ENCODE data around the gene IL12B.

Gene IL12B

GRCh38 chr5:159331093-159331973, 1.0 kb upstream of the IL12B start:
- TF ChIP-seq, protein P1, sequence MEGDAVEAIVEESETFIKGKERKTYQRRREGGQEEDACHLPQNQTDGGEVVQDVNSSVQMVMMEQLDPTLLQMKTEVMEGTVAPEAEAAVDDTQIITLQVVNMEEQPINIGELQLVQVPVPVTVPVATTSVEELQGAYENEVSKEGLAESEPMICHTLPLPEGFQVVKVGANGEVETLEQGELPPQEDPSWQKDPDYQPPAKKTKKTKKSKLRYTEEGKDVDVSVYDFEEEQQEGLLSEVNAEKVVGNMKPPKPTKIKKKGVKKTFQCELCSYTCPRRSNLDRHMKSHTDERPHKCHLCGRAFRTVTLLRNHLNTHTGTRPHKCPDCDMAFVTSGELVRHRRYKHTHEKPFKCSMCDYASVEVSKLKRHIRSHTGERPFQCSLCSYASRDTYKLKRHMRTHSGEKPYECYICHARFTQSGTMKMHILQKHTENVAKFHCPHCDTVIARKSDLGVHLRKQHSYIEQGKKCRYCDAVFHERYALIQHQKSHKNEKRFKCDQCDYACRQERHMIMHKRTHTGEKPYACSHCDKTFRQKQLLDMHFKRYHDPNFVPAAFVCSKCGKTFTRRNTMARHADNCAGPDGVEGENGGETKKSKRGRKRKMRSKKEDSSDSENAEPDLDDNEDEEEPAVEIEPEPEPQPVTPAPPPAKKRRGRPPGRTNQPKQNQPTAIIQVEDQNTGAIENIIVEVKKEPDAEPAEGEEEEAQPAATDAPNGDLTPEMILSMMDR (IDR thresholded peaks at IDR 0.05; ENCODE audit: control insufficient read depth, extremely low read depth, insufficient read depth), result peak; percentile 71
- no peak overlapping the region for H3K4me3 ChIP-seq (ENCODE audit: low read depth, low read length)
- no peak for DNase-seq (ENCODE audit: low read depth)

- H3K4me3 ChIP-seq (ENCODE audit: low read depth, low read length), result no peak overlapping the region
- DNase-seq (ENCODE audit: low read depth), result no peak
- TF ChIP-seq, protein P1 (IDR thresholded peaks at IDR 0.05; ENCODE audit: control insufficient read depth, extremely low read depth, insufficient read depth), result no peak
Observed at GRCh38 chr5:159324986-159325385, 5.3 kb downstream of the IL12B start.

GRCh38 chr5:159324102-159324755, 6.1 kb downstream of the IL12B start:
- TF ChIP-seq, protein P1 (IDR thresholded peaks at IDR 0.05; ENCODE audit: control insufficient read depth, extremely low read depth, insufficient read depth), result no peak
- no peak overlapping the region for H3K4me3 ChIP-seq (ENCODE audit: low read depth, low read length)
- no peak for DNase-seq (ENCODE audit: low read depth)

DNA sequence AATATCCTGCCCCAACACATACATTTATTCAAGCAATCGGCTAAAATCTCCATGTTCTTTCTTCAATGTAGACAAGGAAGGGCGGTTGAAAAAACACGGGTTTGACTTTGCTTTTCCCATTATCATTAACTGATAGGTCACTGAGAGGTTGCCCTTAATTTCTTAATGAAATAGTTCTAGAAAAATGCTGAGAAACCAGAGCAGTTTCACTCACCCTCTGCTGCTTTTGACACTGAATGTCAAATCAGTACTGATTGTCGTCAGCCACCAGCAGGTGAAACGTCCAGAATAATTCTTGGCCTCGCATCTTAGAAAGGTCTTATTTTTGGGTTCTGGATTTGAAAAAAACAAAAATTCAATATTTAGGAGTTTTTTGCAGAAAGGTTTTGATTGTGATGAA, 8.1 kb downstream of the IL12B start:
- DNase-seq (ENCODE audit: low read depth), result no peak
- TF ChIP-seq, protein P1 (IDR thresholded peaks at IDR 0.05; ENCODE audit: control insufficient read depth, extremely low read depth, insufficient read depth), result no peak

DNA sequence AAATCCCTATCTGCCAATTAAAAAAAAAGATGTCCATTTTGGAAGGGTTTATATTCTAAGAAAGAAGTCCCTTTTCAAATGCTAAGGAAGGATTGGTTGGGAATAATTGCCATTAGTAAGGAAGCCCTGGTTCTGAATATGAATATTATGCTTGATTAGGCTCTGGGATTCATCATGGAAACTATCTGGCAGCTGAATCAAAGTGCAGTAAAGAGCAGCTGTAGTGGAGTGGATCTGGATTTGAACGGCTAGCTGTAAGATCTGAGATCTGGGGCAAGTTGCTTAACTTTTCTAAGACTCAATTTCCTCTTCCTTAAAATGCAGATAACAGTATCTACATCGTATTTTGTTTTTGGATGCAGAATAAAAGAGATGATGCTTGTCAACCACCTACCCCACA, 10.5 kb downstream of the IL12B start:
- no peak overlapping the region for H3K4me3 ChIP-seq (ENCODE audit: low read depth, low read length)
- DNase-seq (ENCODE audit: low read depth), result no peak
- TF ChIP-seq, protein P1 (IDR thresholded peaks at IDR 0.05; ENCODE audit: control insufficient read depth, extremely low read depth, insufficient read depth), result no peak

More for the DNA sequence above, 8.1 kb downstream of the IL12B start:
- no peak overlapping the region for H3K4me3 ChIP-seq (ENCODE audit: low read depth, low read length)

DNA sequence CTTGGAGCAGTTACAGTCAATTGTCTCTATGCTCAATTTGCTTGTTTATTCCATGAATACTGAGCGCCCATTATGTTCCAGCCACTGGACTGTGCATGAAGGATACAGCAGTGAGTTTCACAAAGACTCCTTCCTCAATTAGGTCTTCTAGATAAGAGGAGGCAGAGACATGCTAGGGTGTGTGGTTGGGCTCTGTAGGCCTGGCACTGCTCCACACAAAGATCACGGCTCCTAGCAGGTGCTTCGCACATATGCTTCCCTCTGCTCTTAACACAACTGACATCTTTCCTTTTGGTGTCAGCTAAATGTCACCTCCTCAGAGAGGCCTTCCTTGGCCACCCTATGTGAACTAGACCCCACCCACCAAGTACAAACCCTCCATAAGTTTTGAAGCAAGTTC, 10.9 kb downstream of the IL12B start:
- no peak for DNase-seq (ENCODE audit: low read depth)
- TF ChIP-seq, protein P1 (IDR thresholded peaks at IDR 0.05; ENCODE audit: control insufficient read depth, extremely low read depth, insufficient read depth), result no peak
- H3K4me3 ChIP-seq (ENCODE audit: low read depth, low read length), result no peak overlapping the region
